ENCODE data around the gene MYO3B.
"Not testable (repeated sequence)": the region's sequence is repeated elsewhere in the genome, so short reads cannot be mapped to it uniquely, and the experiment has no call there.

The MYO3B gene

GRCh38 chr2:170377500-170378207, 199.7 kb downstream of the MYO3B start:
- no peak for DNase-seq

GRCh38 chr2:170380267-170380666, 202.3 kb downstream of the MYO3B start:
- no peak for DNase-seq

- DNase-seq = no peak
Measured at GRCh38 chr2:170381678-170382077, 203.7 kb downstream of the MYO3B start.

- DNase-seq = no peak
Measured at GRCh38 chr2:170386554-170386953, 208.6 kb downstream of the MYO3B start.

GRCh38 chr2:170391018-170391417, 213.1 kb downstream of the MYO3B start:
- DNase-seq = no peak

- DNase-seq = no peak
Measured at GRCh38 chr2:170391697-170392096, 213.8 kb downstream of the MYO3B start.

GRCh38 chr2:170393861-170394498, 216.0 kb downstream of the MYO3B start:
- no peak for DNase-seq

GRCh38 chr2:170394641-170395387, 216.9 kb downstream of the MYO3B start:
- no peak for DNase-seq

- no peak for DNase-seq
Measured at GRCh38 chr2:170396799-170397459, 219.0 kb downstream of the MYO3B start.

- DNase-seq = no peak
Measured at GRCh38 chr2:170401187-170401586, 223.2 kb downstream of the MYO3B start.

GRCh38 chr2:170404846-170405245, 226.9 kb downstream of the MYO3B start:
- no peak for DNase-seq

GRCh38 chr2:170405326-170405725, 227.4 kb downstream of the MYO3B start:
- DNase-seq = no peak

- no peak for DNase-seq
Measured at GRCh38 chr2:170408461-170409163, 230.7 kb downstream of the MYO3B start.

- DNase-seq = peak; percentile 82
Measured at GRCh38 chr2:170409164-170409535, 231.2 kb downstream of the MYO3B start.

GRCh38 chr2:170411660-170412059, 233.7 kb downstream of the MYO3B start:
- DNase-seq = no peak

GRCh38 chr2:170420961-170421687, 243.2 kb downstream of the MYO3B start:
- DNase-seq = no peak

- no peak for DNase-seq
Measured at GRCh38 chr2:170423919-170424318, 246.0 kb downstream of the MYO3B start.

GRCh38 chr2:170425281-170425751, 247.4 kb downstream of the MYO3B start:
- no peak for DNase-seq

- no peak for DNase-seq
Measured at GRCh38 chr2:170428868-170429267, 250.9 kb downstream of the MYO3B start.

GRCh38 chr2:170432823-170433222, 254.9 kb downstream of the MYO3B start:
- no peak for DNase-seq

- no peak for DNase-seq
Measured at GRCh38 chr2:170433448-170433847, 255.5 kb downstream of the MYO3B start.

GRCh38 chr2:170434396-170434795, 256.4 kb downstream of the MYO3B start:
- DNase-seq = not testable (repeated sequence)

Measured in retina (tissue), 1 donor.